ENCODE measurements around the gene SPG7. TPM values are rescaled to one million over a fixed set of nuclear protein-coding genes. Genes with fewer than 3 reads are reported as not detected.

The SPG7 gene
- total and polyA plus RNA-seq, 9 of the 15 experiments (the other 6 are each of a cell fraction or from before 2014, with no cell fraction given), result 5.8 to 89.1 (median 49.4) TPM

DNA sequence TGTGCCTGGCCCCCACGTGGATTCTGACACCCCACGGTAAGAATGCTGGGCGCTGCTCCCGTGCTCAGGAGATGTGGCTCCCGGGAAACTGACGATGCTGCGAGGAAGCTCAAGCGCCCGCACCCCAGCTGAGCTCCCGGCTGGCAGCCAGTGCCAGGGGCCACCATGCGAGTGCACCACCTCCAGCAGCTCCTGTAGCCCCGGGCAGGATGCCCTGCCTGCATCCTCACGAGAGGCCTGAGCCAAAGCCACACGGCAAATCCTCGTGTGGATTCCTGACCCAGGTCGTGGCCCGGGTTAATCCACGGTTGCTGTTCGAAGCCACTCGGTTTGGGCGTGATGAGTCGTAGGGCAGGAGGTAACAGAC lies 93.7 kb downstream of the SPG7 start:
- in situ Hi-C loops (cut with MboI), result no loop called here
- Histone ChIP-seq H3K9me3 (replicated peaks; ENCODE audit: control insufficient read depth, insufficient read depth, low read depth, low read length) (no peaks in the 10 kb centered on the region), H3K4me3 (no peak overlapping the region), H3K9me1 (ENCODE audit: control insufficient read depth, insufficient read depth, low read length) (no peaks in the 10 kb centered on the region), H2AFZ (ENCODE audit: low read depth, low read length) (no peak overlapping the region), H3K27ac (ENCODE audit: extremely low read depth, low read depth, low read length) (no peak overlapping the region), H4K20me1 (replicated peaks; ENCODE audit: control insufficient read depth, insufficient read depth, low read length) (0 out of 2 replicates have a peak, but pooled peaks cover 5% of the 10 kb centered on the region), H3K27me3 (ENCODE audit: control insufficient read depth in 2 of 2, insufficient read depth in 2 of 2, low read length in 2 of 2) (no peaks in the 10 kb centered on the region), H3K4me2 (ENCODE audit: insufficient read depth, low read length) (no peak overlapping the region), H3K79me2 (ENCODE audit: control insufficient read depth, insufficient read depth, low read length) (no peaks in the 10 kb centered on the region), H3K4me1 (replicated peaks in 1 of 2; ENCODE audit: control insufficient read depth in 2 of 2, insufficient read depth in 2 of 2, low read length in 2 of 2) (peaks cover 0 to 55% of the 10 kb centered on the region in 2 experiments; a peak in 3 of 5 replicates), H3K36me3 (ENCODE audit: control insufficient read depth, insufficient read depth, low read length) (no peaks in the 10 kb centered on the region), H3K9ac (ENCODE audit: insufficient read depth in 1 of 2, low read depth in 2 of 2, low read length in 2 of 2) (no peak overlapping the region)
- no TSS peak for BruUV-seq (replicated peaks)
- WGBS (ENCODE audit: insufficient coverage, low coverage, missing lambda C conversion rate), result 30% methylated on average over 22 of the region's 22 CpGs
- TF ChIP-seq, protein P1, sequence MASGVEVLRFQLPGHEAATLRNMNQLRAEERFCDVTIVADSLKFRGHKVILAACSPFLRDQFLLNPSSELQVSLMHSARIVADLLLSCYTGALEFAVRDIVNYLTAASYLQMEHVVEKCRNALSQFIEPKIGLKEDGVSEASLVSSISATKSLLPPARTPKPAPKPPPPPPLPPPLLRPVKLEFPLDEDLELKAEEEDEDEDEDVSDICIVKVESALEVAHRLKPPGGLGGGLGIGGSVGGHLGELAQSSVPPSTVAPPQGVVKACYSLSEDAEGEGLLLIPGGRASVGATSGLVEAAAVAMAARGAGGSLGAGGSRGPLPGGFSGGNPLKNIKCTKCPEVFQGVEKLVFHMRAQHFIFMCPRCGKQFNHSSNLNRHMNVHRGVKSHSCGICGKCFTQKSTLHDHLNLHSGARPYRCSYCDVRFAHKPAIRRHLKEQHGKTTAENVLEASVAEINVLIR (CRISPR knock-in tag; IDR thresholded peaks at IDR 0.05), result no peak
- TF ChIP-seq, protein P2, sequence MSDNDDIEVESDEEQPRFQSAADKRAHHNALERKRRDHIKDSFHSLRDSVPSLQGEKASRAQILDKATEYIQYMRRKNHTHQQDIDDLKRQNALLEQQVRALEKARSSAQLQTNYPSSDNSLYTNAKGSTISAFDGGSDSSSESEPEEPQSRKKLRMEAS (CRISPR knock-in tag; IDR thresholded peaks at IDR 0.05), result 0 out of 2 replicates have a peak, but pooled peaks have one; percentile 6
- TF ChIP-seq L3MBTL2 (IDR thresholded peaks at IDR 0.05), result no peak
- ATAC-seq, result no peak
- ChIA-PET POLR2A (interaction anchor here (0.6 to 1.0 kb wide), 3 partner anchors 10 to 218 kb away, joined by 3 to 4 read pairs (median 3); no protein-coding TSS in a partner anchor), CTCF (ENCODE audit: low intra/inter-chr PET ratio) (no interaction called here)
- FAIRE-seq, result no peak
- no peak for DNase-seq (ENCODE audit: extremely low read depth in 1 of 4, low spot score in 3 of 4)
- intact Hi-C loops (cut with micrococcal nuclease), result loop anchor here (5.0 kb wide), 1 partner anchor 35 kb away; no protein-coding TSS in a partner anchor
